Stimulated activated CD4-positive, alpha-beta T cell treated with anti-CD3 and anti-CD28 coated beads, TNF-alpha, amount 100 ng/mL, for 24 hours (primary cell): ENCODE results near the gene PTPRN2.
"Not testable (repeated sequence)": the region's sequence is repeated elsewhere in the genome, so short reads cannot be mapped to it uniquely, and the experiment has no call there.

Experiments
- DNase-seq, 3 experiments: peaks; one replicate each; pipeline ENCODE4 v3.0.0-alpha.2; 2020; ENCODE audit warnings: low read depth in 3 of 3

The PTPRN2 gene

GRCh38 chr7:158278745-158279320 is 308.8 kb downstream of the PTPRN2 start:
- DNase-seq: no peak

GRCh38 chr7:158277219-158278141 is 310.1 kb downstream of the PTPRN2 start:
- DNase-seq: no peak

- DNase-seq: no peak
Measured at GRCh38 chr7:158276414-158277218, 311.0 kb downstream of the PTPRN2 start.

GRCh38 chr7:158275711-158276413 is 311.8 kb downstream of the PTPRN2 start:
- DNase-seq: no peak

GRCh38 chr7:158274996-158275395 is 312.6 kb downstream of the PTPRN2 start:
- no peak for DNase-seq

- no peak for DNase-seq
Measured at GRCh38 chr7:158274404-158274811, 313.2 kb downstream of the PTPRN2 start.

- not testable (repeated sequence) for DNase-seq
Measured at GRCh38 chr7:158273756-158274342, 313.8 kb downstream of the PTPRN2 start.

GRCh38 chr7:158273138-158273651 is 314.4 kb downstream of the PTPRN2 start:
- DNase-seq: no peak

GRCh38 chr7:158272509-158273137 is 315.0 kb downstream of the PTPRN2 start:
- DNase-seq: no peak

- DNase-seq: no peak
Measured at GRCh38 chr7:158272091-158272490, 315.5 kb downstream of the PTPRN2 start.

GRCh38 chr7:158271646-158272045 is 316.0 kb downstream of the PTPRN2 start:
- DNase-seq: no peak

GRCh38 chr7:158270856-158271413 is 316.7 kb downstream of the PTPRN2 start:
- DNase-seq: no peak

- no peak for DNase-seq
Measured at GRCh38 chr7:158270106-158270775, 317.4 kb downstream of the PTPRN2 start.

GRCh38 chr7:158268816-158269535 is 318.6 kb downstream of the PTPRN2 start:
- DNase-seq: no peak

GRCh38 chr7:158267742-158268435 is 319.7 kb downstream of the PTPRN2 start:
- no peak for DNase-seq

GRCh38 chr7:158266817-158267741 is 320.5 kb downstream of the PTPRN2 start:
- DNase-seq: no peak

- no peak for DNase-seq
Measured at GRCh38 chr7:158266426-158266816, 321.2 kb downstream of the PTPRN2 start.
